ENCODE data around the gene HS3ST3A1.

GRCh38 chr17:13569398-13570123, 32.2 kb downstream of the HS3ST3A1 start:
- TF ChIP-seq, protein P1, sequence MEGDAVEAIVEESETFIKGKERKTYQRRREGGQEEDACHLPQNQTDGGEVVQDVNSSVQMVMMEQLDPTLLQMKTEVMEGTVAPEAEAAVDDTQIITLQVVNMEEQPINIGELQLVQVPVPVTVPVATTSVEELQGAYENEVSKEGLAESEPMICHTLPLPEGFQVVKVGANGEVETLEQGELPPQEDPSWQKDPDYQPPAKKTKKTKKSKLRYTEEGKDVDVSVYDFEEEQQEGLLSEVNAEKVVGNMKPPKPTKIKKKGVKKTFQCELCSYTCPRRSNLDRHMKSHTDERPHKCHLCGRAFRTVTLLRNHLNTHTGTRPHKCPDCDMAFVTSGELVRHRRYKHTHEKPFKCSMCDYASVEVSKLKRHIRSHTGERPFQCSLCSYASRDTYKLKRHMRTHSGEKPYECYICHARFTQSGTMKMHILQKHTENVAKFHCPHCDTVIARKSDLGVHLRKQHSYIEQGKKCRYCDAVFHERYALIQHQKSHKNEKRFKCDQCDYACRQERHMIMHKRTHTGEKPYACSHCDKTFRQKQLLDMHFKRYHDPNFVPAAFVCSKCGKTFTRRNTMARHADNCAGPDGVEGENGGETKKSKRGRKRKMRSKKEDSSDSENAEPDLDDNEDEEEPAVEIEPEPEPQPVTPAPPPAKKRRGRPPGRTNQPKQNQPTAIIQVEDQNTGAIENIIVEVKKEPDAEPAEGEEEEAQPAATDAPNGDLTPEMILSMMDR (IDR thresholded peaks at IDR 0.05 in 8 of 11, conservative IDR thresholded peaks at IDR 0.05 in 3 of 11), result no peak
- TF ChIP-seq POLR2AphosphoS5 (IDR thresholded peaks at IDR 0.05), result no peak
